K562 (cell line): ENCODE data around the gene PIGM. TPM values are rescaled to one million over a fixed set of nuclear protein-coding genes. Genes with fewer than 3 reads are reported as not detected.

ENCODE experiments used
- ATAC-seq: fragments of 200-7000 bp; cut with Tn5 transposase; 3 replicates; pipeline ENCODE4 v1.9.1; 2020; ENCODE audit warnings: moderate library complexity
- BruUV-seq: library from RNA; stranded (reverse); fragments of 400-500 nt; replicated peaks from 2 replicates; lab custom pipeline; 2021; lab: Mats Ljungman, UMichigan
- CTCF ChIA-PET: fragments of 300-600 bp; formaldehyde crosslinking; extraction: SDS; loops from one replicate; lab custom pipeline; 2021; ENCODE audit warnings: low intra/inter-chr PET ratio; lab: Yijun Ruan, JAX
- POLR2A ChIA-PET: fragments of 300-600, 350-650 bp; sonication (Branson Sonifier 250); formaldehyde crosslinking; extraction: SDS; loops from one replicate; lab custom pipeline; 2021; ENCODE audit warnings: antibody characterized with exemption, inconsistent platforms; lab: Yijun Ruan, JAX
- DNase-seq, 4 experiments: peaks; one replicate each; pipeline versions ENCODE4 v3.0.0 to v3.0.0-alpha.2; 2011 to 2018; ENCODE audit warnings: low spot score in 3 of 4, mixed read lengths in 3 of 4; ENCODE audit errors: extremely low read depth in 1 of 4
- FAIRE-seq: peaks from 2 replicates; lab custom pipeline; 2011; peaks lifted over from hg19 to GRCh38; lab: Jason Lieb, UNC
- H2AFZ ChIP-seq: 2 replicates; pipeline ENCODE4 v1.6.0; 2011; ENCODE audit warnings: low read depth, low read length, control low read depth, inconsistent platforms
- H3K27ac ChIP-seq: fragments of 200-600 bp; 3 replicates; pipeline ENCODE4 v1.8.0; 2011; ENCODE audit warnings: low read depth, mild to moderate bottlenecking, control low read depth, inconsistent platforms, low read length, moderate library complexity, mixed read lengths; ENCODE audit errors: extremely low read depth
- H3K27me3 ChIP-seq, 2 experiments: fragments of 300-600 bp in 1 of 2; 2 replicates in 1 of 2; 3 replicates in 1 of 2; pipeline versions ENCODE4 v1.6.0 to v1.8.0; 2011; ENCODE audit warnings: inconsistent platforms in 2 of 2, low read length in 2 of 2, mild to moderate bottlenecking in 1 of 2, mixed read lengths in 1 of 2, moderate library complexity in 1 of 2; ENCODE audit not compliant: control insufficient read depth in 2 of 2, insufficient read depth in 2 of 2
- H3K36me3 ChIP-seq: fragments of 300-600 bp; 3 replicates; pipeline ENCODE4 v1.8.0; 2011; ENCODE audit warnings: mild to moderate bottlenecking, low read length, inconsistent platforms; ENCODE audit not compliant: control insufficient read depth, insufficient read depth
- H3K4me1 ChIP-seq, 2 experiments: fragments of 200-600 bp in 1 of 2; replicated peaks in 1 of 2; 2 replicates in 1 of 2; 3 replicates in 1 of 2; pipeline versions ENCODE4 v1.5.1 to v1.8.0; 2011; ENCODE audit warnings: inconsistent platforms in 2 of 2, low read length in 2 of 2, mild to moderate bottlenecking in 1 of 2, mixed read lengths in 1 of 2, moderate library complexity in 1 of 2; ENCODE audit not compliant: control insufficient read depth in 2 of 2, insufficient read depth in 2 of 2
- H3K4me2 ChIP-seq: 2 replicates; pipeline ENCODE4 v1.6.1; 2011; ENCODE audit warnings: low read length, control low read depth, inconsistent platforms, mixed read lengths; ENCODE audit not compliant: insufficient read depth
- H3K4me3 ChIP-seq: fragments of 200-600 bp; sonication (generic), shearing (Covaris generic); 2 replicates; pipeline ENCODE4 v1.5.1; 2016; ENCODE audit warnings: control low read depth, inconsistent platforms
- H3K79me2 ChIP-seq: fragments of 200-600 bp; 3 replicates; pipeline ENCODE4 v1.8.0; 2011; ENCODE audit warnings: low read length, inconsistent platforms; ENCODE audit not compliant: control insufficient read depth, insufficient read depth
- H3K9ac ChIP-seq, 2 experiments: 2 replicates each; pipeline versions ENCODE4 v1.6.0 to v1.6.1; 2011; ENCODE audit warnings: low read depth in 2 of 2, low read length in 2 of 2, control low read depth in 1 of 2, inconsistent platforms in 1 of 2, mild to moderate bottlenecking in 1 of 2, mixed read lengths in 1 of 2; ENCODE audit not compliant: insufficient read depth in 1 of 2
- H3K9me1 ChIP-seq: one replicate; pipeline ENCODE4 v1.6.0; 2011; ENCODE audit warnings: inconsistent platforms, mild to moderate bottlenecking, low read length, moderate library complexity; ENCODE audit not compliant: control insufficient read depth, insufficient read depth
- H3K9me3 ChIP-seq: replicated peaks from 2 replicates; pipeline ENCODE4 v1.5.1; 2011; ENCODE audit warnings: low read depth, low read length, inconsistent platforms; ENCODE audit not compliant: control insufficient read depth, insufficient read depth
- H4K20me1 ChIP-seq: replicated peaks from 2 replicates; pipeline ENCODE4 v1.6.1; 2011; ENCODE audit warnings: low read length, inconsistent platforms, mixed read lengths; ENCODE audit not compliant: control insufficient read depth, insufficient read depth
- CBX8 ChIP-seq: fragments of 200-600 bp; sonication (generic); IDR thresholded peaks from 2 replicates; pipeline ENCODE4 v1.6.1; 2012; ENCODE audit warnings: borderline replicate concordance, mixed run types, low read depth, mild to moderate bottlenecking, moderate library complexity, mixed read lengths, low read length, control low read depth, inconsistent platforms; ENCODE audit not compliant: poor library complexity, severe bottlenecking; ENCODE audit errors: extremely low read depth
- ETV6 ChIP-seq, 3 experiments: fragments of 150-350 bp in 1 of 3; sonication (generic) in 1 of 3; formaldehyde crosslinking in 1 of 3; IDR thresholded peaks; 2 replicates each; pipeline versions ENCODE4 v1.6.1 to v1.8.0; 2014 to 2022; ENCODE audit warnings: borderline replicate concordance in 2 of 3, low read depth in 2 of 3, antibody characterized with exemption in 1 of 3, low read length in 1 of 3, mild to moderate bottlenecking in 1 of 3, missing genetic modification reagents in 1 of 3
- HLTF ChIP-seq: fragments of 450-650 bp; IDR thresholded peaks from 2 replicates; pipeline ENCODE4 v1.6.1; 2016
- NCOA2 ChIP-seq, 2 experiments: fragments of 450-650 bp; IDR thresholded peaks; 2 replicates each; pipeline ENCODE4 v1.6.1; 2018; ENCODE audit warnings: mild to moderate bottlenecking in 2 of 2, moderate library complexity in 1 of 2; ENCODE audit not compliant: partially characterized antibody in 2 of 2
- SRSF9 ChIP-seq: fragments of 200-400 bp; formaldehyde crosslinking; IDR thresholded peaks from 2 replicates; pipeline ENCODE4 v1.6.1; 2017; ENCODE audit warnings: low read depth, low read length, borderline replicate concordance
- TCFL5 ChIP-seq: fragments of 250-450 bp; sonication (Bioruptor Pico); conservative IDR thresholded peaks from 2 replicates; pipeline ENCODE4 v1.6.1; 2021; ENCODE audit warnings: mild to moderate bottlenecking, moderate library complexity, matching md5 sums
- ZNF121 ChIP-seq: sonication (generic); formaldehyde crosslinking; conservative IDR thresholded peaks from 2 replicates; pipeline ENCODE4 v1.8.0; 2022; ENCODE audit warnings: missing genetic modification reagents
- WGBS: fragments of 100-300 bp; shearing (Covaris generic); methylation state at CpG from one replicate; pipeline ENCODE4 v1.1.6; 2016; ENCODE audit warnings: low coverage, mixed read lengths; ENCODE audit not compliant: insufficient coverage; ENCODE audit errors: missing lambda C conversion rate; 5-methylcytosine and 5-hydroxymethylcytosine counted together
- in situ Hi-C: fragments of 300-500 bp; cut with MboI; formaldehyde crosslinking; loops from 4 replicates; pipeline ENCODE4 v1.15.0; 2018; ENCODE audit warnings: inconsistent platforms, mixed read lengths
- intact Hi-C: fragments of 100-400 bp; cut with micrococcal nuclease; formaldehyde crosslinking; loops from 2 replicates; pipeline ENCODE4 v1.14.2; 2022
- polyA plus RNA-seq, 8 experiments: library from polyadenylated mRNA; depleted of rRNA in 4 of 8; stranded (reverse) in 5 of 8; unstranded in 3 of 8; fragments of >200 nt; fragmentation: Nextera tagmentation in 2 of 8; fragmentation: Illumina TruSeq in 1 of 8; extraction: Ambion mirVana in 2 of 8; extraction: Trizol in 1 of 8; gene quantifications; 2 replicates each; pipeline versions ENCODE4 v1.2.1 to v1.2.3, GENCODE V29; 2011 to 2014; ENCODE audit warnings: inconsistent platforms in 1 of 8, missing spikeins in 1 of 8
- total RNA-seq, 7 experiments: library from RNA; depleted of rRNA in 6 of 7; stranded (reverse); fragments of >200 nt in 6 of 7; fragmentation: Illumina TruSeq in 2 of 7; extraction: Trizol in 2 of 7; gene quantifications; 2 replicates each; pipeline versions ENCODE4 v1.2.1 to v1.2.3, GENCODE V29; 2011 to 2021; ENCODE audit warnings: low replicate concordance in 1 of 7

Gene PIGM
- total and polyA plus RNA-seq, 9 of the 15 experiments (the other 6 are each of a cell fraction or from before 2014, with no cell fraction given) = 2.6 to 6.7 (median 4.3) TPM

DNA sequence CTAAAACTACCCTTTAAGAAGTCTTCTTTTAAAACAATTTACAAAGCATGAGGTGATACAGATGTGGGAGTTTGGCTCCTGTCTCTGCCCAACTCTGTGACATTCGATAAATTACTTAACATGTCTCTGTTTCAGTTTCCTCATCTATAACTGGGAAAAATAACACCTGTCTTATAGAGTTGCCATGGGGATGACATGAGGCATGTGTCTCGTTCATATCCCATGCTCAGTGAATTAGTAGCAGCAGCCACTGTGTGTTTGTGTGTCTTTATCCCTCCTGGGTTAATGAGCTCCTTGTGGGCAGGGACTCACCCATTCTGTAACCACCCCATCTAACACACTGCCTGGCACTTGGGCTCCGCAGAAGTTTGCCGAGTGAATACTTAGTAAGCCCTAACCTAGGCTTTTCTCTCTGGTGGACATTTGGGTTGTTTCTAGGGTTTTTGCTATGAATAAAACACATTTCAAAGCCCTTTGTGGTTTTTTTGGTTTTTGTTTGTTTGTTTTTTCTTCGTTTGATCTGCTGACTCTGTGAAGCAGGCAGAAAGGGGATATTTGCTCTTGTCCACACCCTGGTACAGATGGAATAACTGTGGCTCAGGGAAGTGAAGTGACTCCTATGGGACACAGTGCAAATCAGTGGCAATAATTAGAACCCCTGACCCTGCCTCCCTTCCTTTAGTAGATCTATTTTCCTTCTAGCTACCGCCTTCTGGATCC, 48.8 kb upstream of the PIGM start (continued):
- no peak for TF ChIP-seq CBX8

- WGBS = 1% methylated on average over 4 of the region's 4 CpGs
- H3K4me3 ChIP-seq = no peak overlapping the region
- BruUV-seq = no TSS peak
Observed at GRCh38 chr1:160079448-160079847, 47.7 kb upstream of the PIGM start.

More at GRCh38 chr1:160079448-160079847, 47.7 kb upstream of the PIGM start:
- CTCF ChIA-PET = interaction anchor here (0.7 to 1.7 kb wide), 5 partner anchors 22 to 143 kb away, joined by 3 to 7 read pairs (median 4); no protein-coding TSS in a partner anchor
- no peak for DNase-seq
- Histone ChIP-seq H3K27ac (no peak overlapping the region), H3K79me2 (no peaks in the 10 kb centered on the region), H4K20me1 (no peaks in the 10 kb centered on the region), H3K9ac (no peak overlapping the region), H3K9me3 (no peaks in the 10 kb centered on the region), H3K27me3 (peaks cover 13 to 43% of the 10 kb centered on the region in 2 experiments; a peak in 4 of 5 replicates), H3K4me1 (peaks cover 0 to 9% of the 10 kb centered on the region in 2 experiments; a peak in 1 of 5 replicates), H3K9me1 (no peaks in the 10 kb centered on the region), H2AFZ (no peak overlapping the region), H3K4me2 (no peak overlapping the region), H3K36me3 (no peaks in the 10 kb centered on the region)
- intact Hi-C loops = no loop called here
- in situ Hi-C loops = no loop called here
- no peak for TF ChIP-seq TCFL5 (CRISPR knock-in tag)
- no peak for TF ChIP-seq ZNF121
- TF ChIP-seq ETV6 (IDR thresholded peaks at IDR 0.05; ENCODE audit: borderline replicate concordance in 1 of 2, low read depth in 2 of 2, low read length in 1 of 2) = no peak
- no peak for TF ChIP-seq ETV6 (CRISPR knock-in tag; IDR thresholded peaks at IDR 0.05; ENCODE audit: borderline replicate concordance)
- TF ChIP-seq HLTF = no peak
- no peak for TF ChIP-seq NCOA2 (IDR thresholded peaks at IDR 0.05; ENCODE audit: partially characterized antibody in 2 of 2)
- no peak for TF ChIP-seq SRSF9
- ATAC-seq = no peak
- POLR2A ChIA-PET = interaction anchor here (1.2 kb wide), 1 partner anchor 15 kb away, joined by 4 read pairs; no protein-coding TSS in a partner anchor
- FAIRE-seq = no peak
